Activated T-helper 1 cell treated with Interleukin-2 at 50 U/mL for 16 hours (primary cell): ENCODE results near the gene MAPKAP1.

Source experiments
- DNase-seq: peaks from one replicate; pipeline ENCODE4 v3.0.0-alpha.2; 2020; ENCODE audit warnings: low read depth

MAPKAP1 gene

GRCh38 chr9:125484350-125485282 lies 222.4 kb downstream of the MAPKAP1 start:
- no peak for DNase-seq

GRCh38 chr9:125483697-125484096 lies 223.3 kb downstream of the MAPKAP1 start:
- DNase-seq = no peak

GRCh38 chr9:125479846-125480615 lies 227.0 kb downstream of the MAPKAP1 start:
- no peak for DNase-seq

DNA sequence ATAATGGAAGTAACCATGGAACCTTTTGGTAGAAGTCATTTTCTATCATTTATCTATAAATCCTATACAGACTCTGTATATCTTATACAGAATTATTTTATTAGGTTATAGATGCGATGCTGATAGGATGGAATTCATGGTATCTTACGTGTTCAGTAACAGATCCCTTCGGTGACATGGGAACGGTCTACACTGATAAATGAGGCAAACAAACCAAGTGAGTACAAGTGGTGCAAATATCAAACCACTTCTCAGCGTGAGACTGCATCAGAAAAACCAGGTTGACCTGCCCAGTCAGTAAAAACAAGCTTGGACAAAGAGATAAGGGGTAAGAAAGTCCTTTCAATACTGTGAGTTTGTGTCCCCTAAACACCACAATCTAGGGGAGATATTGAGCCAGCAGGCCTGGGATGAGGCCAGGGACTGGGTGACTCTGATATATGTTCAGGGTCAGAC lies 229.9 kb downstream of the MAPKAP1 start:
- DNase-seq = no peak

DNA sequence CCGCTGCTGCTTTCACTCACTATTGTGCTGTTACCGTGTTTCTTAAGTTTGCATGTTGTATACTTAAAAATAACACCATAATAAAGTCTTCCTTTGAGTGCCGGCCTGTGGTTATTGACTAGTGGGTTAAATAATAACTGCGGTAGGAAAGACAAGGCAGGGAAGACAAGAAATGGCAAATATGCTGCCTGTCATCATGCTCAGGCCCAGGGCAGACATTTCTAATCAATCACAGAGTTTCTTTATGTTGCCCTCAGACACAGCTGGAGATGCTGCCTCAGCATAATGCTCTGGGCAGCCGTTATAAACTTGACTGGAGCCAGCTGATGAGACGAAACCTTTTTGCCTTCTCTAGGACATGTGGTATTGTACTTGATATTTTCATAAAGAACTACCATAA lies 230.4 kb downstream of the MAPKAP1 start:
- no peak for DNase-seq

DNA sequence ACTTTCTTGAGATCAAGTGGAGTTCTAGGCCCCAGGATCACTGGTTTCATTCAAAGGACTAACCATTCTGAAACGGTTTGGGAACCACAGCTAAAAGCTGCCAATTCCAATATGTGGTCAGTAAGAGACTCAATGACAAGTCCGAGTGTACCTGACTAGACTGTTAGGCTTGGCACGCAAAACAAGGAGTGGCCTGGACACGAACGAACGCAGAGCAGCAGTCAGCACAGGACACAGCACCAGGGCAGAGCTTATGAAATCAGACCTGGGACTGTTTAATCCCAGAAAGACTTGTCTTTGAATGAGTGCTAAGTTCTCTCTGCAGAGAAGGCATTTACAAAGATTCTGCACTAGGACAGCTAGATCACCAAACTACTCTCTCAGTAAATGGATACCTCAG lies 231.6 kb downstream of the MAPKAP1 start:
- no peak for DNase-seq

GRCh38 chr9:125472926-125473701 lies 233.9 kb downstream of the MAPKAP1 start:
- no peak for DNase-seq

DNA sequence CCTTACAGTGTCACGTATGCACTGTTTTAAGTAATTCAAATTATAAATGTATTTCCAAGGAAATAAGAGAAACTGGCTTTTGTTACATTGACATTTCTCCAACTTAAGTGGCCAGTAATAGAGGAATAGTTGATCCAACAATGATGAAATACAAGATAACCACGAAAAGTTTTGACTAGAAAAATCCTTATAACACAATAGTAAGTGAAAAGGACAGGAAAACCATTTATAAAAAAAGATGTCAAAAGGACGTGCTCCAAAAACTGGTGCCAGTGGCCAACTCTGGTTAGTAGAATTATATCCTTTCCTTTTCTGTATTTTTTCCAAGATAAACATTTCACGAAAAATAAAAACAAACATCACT lies 234.5 kb downstream of the MAPKAP1 start:
- DNase-seq = no peak

- no peak for DNase-seq
Measured at GRCh38 chr9:125470767-125471580, 236.0 kb downstream of the MAPKAP1 start.

GRCh38 chr9:125470189-125470588 lies 236.8 kb downstream of the MAPKAP1 start:
- DNase-seq = no peak

DNA sequence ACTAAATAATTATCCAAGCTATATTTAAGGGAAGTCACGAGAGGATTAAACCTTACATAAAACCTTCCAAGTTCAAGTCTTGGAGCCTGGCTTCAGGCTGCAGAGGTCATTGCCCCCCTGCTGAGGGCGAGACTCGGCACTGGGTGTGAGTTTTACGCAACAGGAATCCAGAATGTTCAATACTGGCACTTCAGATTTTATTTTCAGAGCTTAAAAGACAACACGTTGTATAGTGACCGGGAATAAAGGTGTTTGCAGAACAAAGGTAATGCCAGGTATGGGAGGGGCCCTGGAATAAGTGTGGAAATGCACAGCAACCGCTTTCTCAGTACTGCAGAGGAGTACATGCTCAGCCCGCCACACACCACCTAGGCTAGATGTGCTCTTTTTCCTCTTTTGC lies 238.4 kb downstream of the MAPKAP1 start:
- no peak for DNase-seq

GRCh38 chr9:125467116-125467740 lies 239.8 kb downstream of the MAPKAP1 start:
- no peak for DNase-seq

- DNase-seq = no peak
Measured at GRCh38 chr9:125466411-125466810, 240.6 kb downstream of the MAPKAP1 start.

DNA sequence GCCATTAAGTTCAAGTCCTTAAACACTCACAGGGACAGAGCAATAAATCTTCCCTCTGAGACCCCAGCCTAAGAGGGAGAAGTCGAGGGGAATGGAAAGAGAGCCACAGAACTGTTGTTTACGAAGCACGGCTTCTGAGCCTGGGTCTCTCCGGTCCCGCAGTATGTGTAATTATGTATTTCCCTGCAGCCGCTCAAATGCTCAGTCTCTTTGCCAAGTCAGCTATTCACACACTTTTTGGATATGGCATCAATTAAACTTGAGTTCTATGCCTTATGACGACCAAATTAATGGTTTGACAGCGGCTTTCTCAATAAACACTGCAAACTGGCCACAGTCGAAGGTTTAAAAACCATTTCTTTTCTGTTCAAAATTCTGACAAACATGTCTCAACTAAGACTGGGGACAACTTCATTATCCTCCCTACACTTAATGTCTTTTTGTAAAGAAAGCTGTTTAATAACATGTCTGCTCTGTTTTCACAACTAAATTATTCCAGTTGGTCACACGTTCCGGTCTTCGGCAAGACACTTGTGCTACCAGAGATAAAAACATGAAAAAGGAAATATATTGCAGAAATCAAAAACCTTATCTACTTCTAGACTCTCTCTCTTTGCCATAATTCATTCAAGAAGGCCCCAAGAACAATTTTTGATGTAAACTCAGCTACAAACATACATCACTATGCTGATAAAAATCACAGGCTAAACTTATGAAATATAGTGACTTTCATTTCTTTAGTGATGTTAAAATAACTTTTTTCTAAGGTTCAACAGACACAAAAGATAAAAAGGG lies 242.2 kb downstream of the MAPKAP1 start:
- no peak for DNase-seq

GRCh38 chr9:125463926-125464325 lies 243.1 kb downstream of the MAPKAP1 start:
- DNase-seq = no peak

DNA sequence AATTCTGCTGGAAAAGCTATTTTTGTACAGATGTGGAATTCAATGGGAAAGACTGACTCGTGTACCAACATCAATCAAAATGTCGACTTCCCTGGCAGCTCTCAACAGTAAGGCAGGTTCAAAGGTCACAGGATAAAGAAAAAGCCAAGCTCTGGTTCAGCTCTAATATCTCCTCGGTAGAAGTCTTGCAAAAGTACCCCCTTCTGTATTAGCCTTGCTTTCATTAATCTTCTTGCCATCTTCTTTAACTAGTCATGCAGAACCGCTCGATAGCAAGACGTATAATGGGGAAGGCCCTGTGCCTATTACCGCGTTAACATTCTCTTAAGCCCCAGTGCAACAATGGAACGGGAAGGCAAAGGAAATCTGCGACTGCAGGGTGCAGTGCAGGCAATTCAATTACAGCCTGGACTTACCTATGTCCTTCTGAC lies 244.1 kb downstream of the MAPKAP1 start:
- DNase-seq = no peak

- no peak for DNase-seq
Measured at GRCh38 chr9:125461636-125462190, 245.3 kb downstream of the MAPKAP1 start.

DNA sequence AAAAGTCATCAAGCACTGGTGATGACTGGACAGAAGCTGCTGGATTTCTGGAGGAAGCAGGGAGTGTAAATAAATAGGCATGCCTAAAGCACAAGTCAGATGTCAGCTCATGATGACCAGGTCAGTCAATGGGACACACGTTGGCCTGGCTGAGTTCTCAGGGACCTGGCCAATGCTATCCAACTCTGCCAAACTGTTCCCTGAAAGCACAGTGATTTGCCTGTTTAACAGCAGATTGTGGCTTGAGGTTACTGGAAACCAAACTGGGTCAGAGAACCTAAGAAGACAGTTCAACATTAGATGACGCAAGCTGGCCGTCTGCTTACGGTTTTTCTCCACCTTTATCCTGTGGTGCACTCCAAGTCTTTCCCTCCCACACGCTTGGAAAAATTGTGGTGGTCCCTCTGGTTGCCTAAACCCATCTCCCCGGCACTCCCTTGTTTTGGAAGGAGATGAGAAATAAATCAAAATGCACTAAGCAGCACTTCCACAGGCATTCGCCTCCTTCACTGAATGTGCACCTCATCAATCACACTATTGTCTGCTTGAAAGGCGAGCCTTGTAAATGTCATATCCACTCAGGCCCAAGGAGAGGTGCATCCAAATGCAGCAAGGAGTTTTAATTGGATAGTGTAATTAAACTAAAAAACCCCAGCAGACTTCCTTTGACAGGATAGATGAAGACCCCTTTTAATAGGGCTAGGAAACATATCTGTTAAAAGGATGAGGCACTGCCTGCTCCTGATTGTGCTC lies 245.9 kb downstream of the MAPKAP1 start:
- no peak for DNase-seq

DNA sequence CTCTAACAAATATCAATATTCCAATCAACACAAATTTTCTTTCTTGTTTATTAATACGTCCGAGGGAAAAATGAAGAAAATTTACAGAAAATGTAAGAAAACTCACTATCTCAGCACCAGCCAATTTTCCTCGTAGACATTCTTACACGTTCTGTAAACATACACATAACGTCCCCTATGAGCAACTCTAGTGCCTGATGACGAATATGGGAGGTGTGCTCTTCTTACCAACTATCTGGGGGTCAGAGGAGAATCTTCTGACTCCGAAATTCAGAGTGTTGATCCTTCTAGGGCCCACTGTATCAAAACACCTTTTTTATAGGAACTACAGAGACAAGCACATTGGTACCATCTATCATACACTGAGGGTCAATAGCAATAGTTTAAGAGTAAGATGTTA lies 246.7 kb downstream of the MAPKAP1 start:
- DNase-seq = no peak
